DOHH2 (cell line): ENCODE data around the gene PGF.

Source experiments
- CTCF ChIP-seq: fragments of 200-600 bp; sonication (generic); IDR thresholded peaks from one replicate; pipeline ENCODE4 v1.5.1; 2014; ENCODE audit warnings: antibody characterized with exemption, mild to moderate bottlenecking, low read depth, low read length; ENCODE audit not compliant: poor library complexity, severe bottlenecking
- EZH2phosphoT487 ChIP-seq: fragments of 200-600 bp; sonication (generic); IDR thresholded peaks from 2 replicates; pipeline ENCODE4 v1.6.1; 2017; ENCODE audit warnings: borderline replicate concordance, mild to moderate bottlenecking, antibody characterized with exemption, low read length, moderate library complexity, mixed read lengths

GRCh38 chr14:74961238-74961911, 6.0 kb upstream of the PGF start:
- TF ChIP-seq CTCF (no peak), EZH2phosphoT487 (no peak)
